Transverse colon (tissue), 4 donors: ENCODE results near the gene ATG9A. TPM values are rescaled to one million over a fixed set of nuclear protein-coding genes. Genes with fewer than 3 reads are reported as not detected.

Experiments used
- DNase-seq: peaks from one replicate; pipeline ENCODE4 v3.0.0-alpha.2; 2019
- H3K27ac ChIP-seq, 4 donors: fragments of 200-600 bp; sonication (generic); 2 replicates each; pipeline ENCODE4 v1.5.1; 2016 to 2018; ENCODE audit warnings: inconsistent platforms in 4 of 4
- H3K27me3 ChIP-seq: fragments of 200-600 bp; sonication (generic); 2 replicates; pipeline ENCODE4 v1.5.1; 2017; ENCODE audit warnings: inconsistent platforms
- H3K36me3 ChIP-seq, 4 donors: fragments of 200-600 bp; sonication (generic); 2 replicates each; pipeline ENCODE4 v1.5.1; 2017 to 2019; ENCODE audit warnings: inconsistent platforms in 4 of 4
- H3K4me1 ChIP-seq, 4 donors: fragments of 200-600 bp; sonication (generic); 2 replicates each; pipeline ENCODE4 v1.5.1; 2017 to 2020; ENCODE audit warnings: inconsistent platforms in 4 of 4
- H3K4me3 ChIP-seq, 4 donors: fragments of 200-600 bp; sonication (generic); 1 replicate in 1 of 4; 2 replicates in 3 of 4; pipeline versions ENCODE4 v1.5.1 to v1.6.1; 2017 to 2019; ENCODE audit warnings: inconsistent platforms in 4 of 4
- H3K9me3 ChIP-seq, 2 donors: fragments of 200-600 bp; sonication (generic); 2 replicates each; pipeline ENCODE4 v1.5.1; 2017 to 2019; ENCODE audit warnings: inconsistent platforms in 2 of 2
- EP300 ChIP-seq: sonication (generic); formaldehyde crosslinking; IDR thresholded peaks from one replicate; pipeline ENCODE4 v1.6.1; 2017; ENCODE audit warnings: antibody characterized with exemption, low read depth
- POLR2A ChIP-seq: fragments of 450-650 bp; IDR thresholded peaks from one replicate; pipeline ENCODE4 v1.6.1; 2016; ENCODE audit warnings: antibody characterized with exemption, mild to moderate bottlenecking, moderate library complexity
- POLR2AphosphoS5 ChIP-seq, 3 donors: sonication (generic); formaldehyde crosslinking; IDR thresholded peaks; one replicate each; pipeline ENCODE4 v1.6.1; 2016; ENCODE audit warnings: antibody characterized with exemption in 3 of 3
- WGBS, 2 donors: methylation state at CpG; one replicate each; pipeline ENCODE4 v1.1.5; 2018; ENCODE audit warnings: low coverage in 1 of 2; 5-methylcytosine and 5-hydroxymethylcytosine counted together
- in situ Hi-C, 4 donors: fragments of 200-750 bp; cut with MboI; loops; one replicate each; pipeline versions ENCODE4 v1.15.0 to v1.15.1; 2017; ENCODE audit warnings: low sequenced_read_pairs in 3 of 4, low pct_ligation_motif_present in 1 of 4, low pct_unique_long_range_greater_than_20kb in 1 of 4
- intact Hi-C: fragments of 100-400 bp; cut with DNase I; formaldehyde crosslinking; loops from one replicate; pipeline ENCODE4 v1.15.1; 2023; ENCODE audit warnings: low total_unique reads
- total RNA-seq, 4 donors: library from RNA; depleted of rRNA; stranded (reverse); fragments of >200 nt; gene quantifications; one replicate each; pipeline ENCODE4 v1.1.0, GENCODE V29; 2016
- TF ChIP-seq, protein P1 (sequence below), 5 experiments: fragments of 200-600 bp in 3 of 5; fragments of 450-650 bp in 2 of 5; sonication (generic) in 3 of 5; IDR thresholded peaks; 1 replicate in 2 of 5; 2 replicates in 3 of 5; pipeline ENCODE4 v1.5.1; 2016 to 2017; ENCODE audit warnings: antibody characterized with exemption in 5 of 5, inconsistent platforms in 3 of 5, mild to moderate bottlenecking in 2 of 5, moderate library complexity in 1 of 5

The ATG9A gene
- total RNA-seq, 4 donors from 2014 or later, result 73.2 to 243 (median 82.7) TPM

DNA sequence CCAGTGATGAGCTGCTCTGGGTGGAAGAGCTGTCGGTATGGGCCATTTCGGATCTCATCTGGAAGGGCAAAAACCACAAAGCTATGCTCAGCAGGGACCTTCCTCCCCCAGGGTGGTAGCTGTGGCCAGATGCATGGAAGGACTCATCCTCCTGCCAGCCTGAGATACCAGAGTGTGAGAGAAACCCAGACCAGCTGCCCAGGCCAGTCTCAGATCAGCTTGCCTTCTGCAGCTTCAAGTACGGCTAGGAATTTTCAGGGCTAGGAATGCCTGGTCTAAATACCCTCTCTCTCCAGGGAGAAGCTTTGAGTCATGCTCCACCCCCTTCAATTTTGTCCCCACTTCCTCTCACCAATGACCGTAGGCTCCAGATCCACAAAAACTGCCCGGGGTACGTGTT lies 22.2 kb upstream of the ATG9A start:
- DNase-seq, result no peak
- H3K27me3 ChIP-seq, result no peaks in the 10 kb centered on the region
- peak overlapping the region in 1 of 4 donors; percentile 72 for H3K4me3 ChIP-seq
- peaks cover 40 to 73% (median 68%) of the 10 kb centered on the region in 4 donors for H3K4me1 ChIP-seq
- peak overlapping the region; percentile 94 to 97 (median 94) for H3K27ac ChIP-seq
- no peak for TF ChIP-seq POLR2AphosphoS5 (IDR thresholded peaks at IDR 0.05)
- no peak for TF ChIP-seq POLR2A
- TF ChIP-seq, protein P1, sequence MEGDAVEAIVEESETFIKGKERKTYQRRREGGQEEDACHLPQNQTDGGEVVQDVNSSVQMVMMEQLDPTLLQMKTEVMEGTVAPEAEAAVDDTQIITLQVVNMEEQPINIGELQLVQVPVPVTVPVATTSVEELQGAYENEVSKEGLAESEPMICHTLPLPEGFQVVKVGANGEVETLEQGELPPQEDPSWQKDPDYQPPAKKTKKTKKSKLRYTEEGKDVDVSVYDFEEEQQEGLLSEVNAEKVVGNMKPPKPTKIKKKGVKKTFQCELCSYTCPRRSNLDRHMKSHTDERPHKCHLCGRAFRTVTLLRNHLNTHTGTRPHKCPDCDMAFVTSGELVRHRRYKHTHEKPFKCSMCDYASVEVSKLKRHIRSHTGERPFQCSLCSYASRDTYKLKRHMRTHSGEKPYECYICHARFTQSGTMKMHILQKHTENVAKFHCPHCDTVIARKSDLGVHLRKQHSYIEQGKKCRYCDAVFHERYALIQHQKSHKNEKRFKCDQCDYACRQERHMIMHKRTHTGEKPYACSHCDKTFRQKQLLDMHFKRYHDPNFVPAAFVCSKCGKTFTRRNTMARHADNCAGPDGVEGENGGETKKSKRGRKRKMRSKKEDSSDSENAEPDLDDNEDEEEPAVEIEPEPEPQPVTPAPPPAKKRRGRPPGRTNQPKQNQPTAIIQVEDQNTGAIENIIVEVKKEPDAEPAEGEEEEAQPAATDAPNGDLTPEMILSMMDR (IDR thresholded peaks at IDR 0.05), result no peak
- no peak for TF ChIP-seq EP300
- in situ Hi-C loops (no loop called here), intact Hi-C loops (no loop called here)
- H3K9me3 ChIP-seq, result no peaks in the 10 kb centered on the region
- H3K36me3 ChIP-seq, result no peaks in the 10 kb centered on the region
- 78% methylated on average over 6 of the region's 6 CpGs; no CpG with 5 or more reads in 1 of the 2 donors for WGBS, 2 donors

DNA sequence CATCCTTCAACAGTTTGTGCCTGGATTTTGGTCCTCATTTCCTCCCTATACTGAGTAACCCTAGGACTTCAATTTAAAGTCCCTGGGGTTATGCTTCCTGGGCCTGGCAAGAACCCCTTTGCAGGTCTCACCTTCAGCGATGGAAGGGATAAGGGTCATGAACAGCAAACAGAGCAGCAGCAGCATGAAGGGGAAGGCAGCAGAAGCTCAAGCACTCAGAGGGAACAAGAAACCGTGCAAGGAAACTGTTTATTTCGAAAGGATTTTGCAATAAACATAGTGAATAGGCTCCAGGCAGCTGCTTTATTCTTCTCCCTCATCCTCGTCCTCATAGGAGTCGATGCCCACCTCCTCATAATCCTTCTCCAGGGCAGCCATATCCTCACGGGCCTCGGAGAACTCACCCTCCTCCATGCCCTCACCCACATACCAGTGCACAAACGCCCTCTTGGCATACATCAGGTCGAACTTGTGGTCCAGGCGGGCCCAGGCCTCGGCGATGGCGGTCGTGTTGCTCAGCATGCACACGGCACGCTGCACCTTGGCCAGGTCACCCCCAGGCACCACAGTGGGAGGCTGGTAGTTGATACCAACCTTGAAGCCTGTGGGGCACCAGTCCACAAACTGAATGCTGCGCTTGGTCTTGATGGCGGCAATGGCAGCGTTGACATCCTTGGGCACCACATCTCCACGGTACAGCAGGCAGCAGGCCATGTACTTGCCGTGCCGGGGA lies 20.8 kb upstream of the ATG9A start:
- Histone ChIP-seq H3K9me3 (no peaks in the 10 kb centered on the region), H3K27me3 (no peaks in the 10 kb centered on the region), H3K4me1 (peaks cover 42 to 83% (median 77%) of the 10 kb centered on the region in 4 donors), H3K4me3 (peak overlapping the region in 2 of 4 donors; percentile 2 to 31), H3K27ac (peak overlapping the region; percentile 94 to 97 (median 94)), H3K36me3 (no peaks in the 10 kb centered on the region)
- DNase-seq, result no peak
- TF ChIP-seq, protein P1 (IDR thresholded peaks at IDR 0.05), result no peak
- TF ChIP-seq POLR2A, result no peak
- no peak for TF ChIP-seq EP300
- TF ChIP-seq POLR2AphosphoS5 (IDR thresholded peaks at IDR 0.05), result no peak
- intact Hi-C loops (no loop called here), in situ Hi-C loops (no loop called here)
- 67% methylated on average over 22 of the region's 22 CpGs; no CpG with 5 or more reads in 1 of the 2 donors for WGBS, 2 donors

DNA sequence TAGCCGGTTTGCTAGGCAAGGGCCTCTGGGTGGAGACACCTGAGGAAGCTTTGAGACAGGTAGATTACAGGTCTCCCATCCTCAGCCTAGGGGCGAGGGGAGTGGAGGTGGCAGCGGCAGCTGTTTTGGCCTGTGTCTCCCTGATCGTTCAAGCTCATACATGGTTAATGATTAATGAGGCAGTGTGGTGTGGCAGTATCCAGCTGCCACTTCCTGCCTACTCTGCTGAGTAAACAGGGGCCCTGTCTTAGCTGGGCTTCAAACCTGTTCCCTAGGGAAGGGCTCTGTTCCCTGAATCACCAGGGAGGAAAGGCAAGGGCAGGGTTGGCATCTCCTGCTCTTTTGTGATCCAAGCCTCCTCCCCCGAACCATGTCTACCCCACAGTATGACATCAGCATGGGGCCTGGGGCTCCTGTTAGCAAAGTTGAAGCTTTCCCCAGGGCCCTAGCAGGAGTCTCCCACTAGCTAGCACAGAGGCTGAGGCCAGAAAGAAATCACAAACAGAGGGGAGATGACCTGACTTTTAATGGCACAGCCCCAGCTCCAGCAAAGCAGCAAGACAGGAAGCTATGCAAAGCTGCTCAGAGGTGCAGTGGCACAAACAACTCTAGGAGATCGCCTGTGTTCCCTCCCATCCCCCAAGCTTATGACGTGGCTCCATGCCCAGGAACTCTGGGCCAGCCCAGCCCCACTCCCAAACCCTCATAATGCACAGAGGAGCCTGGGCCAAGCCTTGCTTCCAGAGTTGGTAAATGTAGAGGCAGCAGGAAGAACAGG lies 20.0 kb upstream of the ATG9A start:
- intact Hi-C loops, result loop anchor here (10.0 kb wide), 1 partner anchor 1615 kb away; no protein-coding TSS in a partner anchor
- no peaks in the 10 kb centered on the region for H3K36me3 ChIP-seq
- H3K4me3 ChIP-seq, result peak overlapping the region in 2 of 4 donors; percentile 2 to 31
- peaks cover 47 to 85% (median 77%) of the 10 kb centered on the region in 4 donors for H3K4me1 ChIP-seq
- no peaks in the 10 kb centered on the region for H3K27me3 ChIP-seq
- in situ Hi-C loops, result no loop called here
- TF ChIP-seq POLR2A (peak; percentile 74), POLR2AphosphoS5 (IDR thresholded peaks at IDR 0.05) (peak; percentile 67 to 89 (median 86)), EP300 (no peak)
- TF ChIP-seq, protein P1 (IDR thresholded peaks at IDR 0.05), result no peak
- DNase-seq, result peak; percentile 94
- peak overlapping the region; percentile 94 to 97 (median 94) for H3K27ac ChIP-seq
- WGBS, 2 donors, result 13% methylated on average over 7 of the region's 7 CpGs; no CpG with 5 or more reads in 1 of the 2 donors
- H3K9me3 ChIP-seq, result no peaks in the 10 kb centered on the region

DNA sequence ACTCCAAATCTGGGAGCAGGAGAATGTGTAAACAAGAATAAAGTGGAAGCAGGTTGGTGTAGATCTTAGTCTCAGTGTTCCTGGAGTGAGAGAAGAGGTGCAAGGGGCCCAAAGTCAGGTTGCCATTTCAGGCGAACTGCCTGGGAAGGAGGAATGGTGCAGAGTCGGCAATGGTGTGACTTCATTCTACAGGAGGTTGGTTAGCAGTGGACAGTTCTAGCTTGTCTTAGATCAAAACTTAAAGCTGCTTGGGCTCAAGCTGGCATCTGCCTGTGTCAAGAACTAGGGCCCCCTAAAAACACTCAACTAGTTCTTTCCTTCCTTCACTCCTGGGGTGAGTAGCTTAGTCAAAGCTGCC lies 19.4 kb upstream of the ATG9A start:
- no peaks in the 10 kb centered on the region for H3K36me3 ChIP-seq
- in situ Hi-C loops (no loop called here), intact Hi-C loops (loop anchor here (10.0 kb wide), 1 partner anchor 1614 kb away; no protein-coding TSS in a partner anchor)
- H3K27me3 ChIP-seq, result no peaks in the 10 kb centered on the region
- H3K4me3 ChIP-seq, result peak overlapping the region in 1 of 4 donors; percentile 31
- no peak for DNase-seq
- TF ChIP-seq, protein P1 (IDR thresholded peaks at IDR 0.05), result no peak
- TF ChIP-seq POLR2A (no peak), EP300 (no peak), POLR2AphosphoS5 (IDR thresholded peaks at IDR 0.05) (no peak)
- H3K9me3 ChIP-seq, result no peaks in the 10 kb centered on the region
- peak overlapping the region; percentile 94 to 97 (median 94) for H3K27ac ChIP-seq
- peaks cover 47 to 79% (median 75%) of the 10 kb centered on the region in 4 donors for H3K4me1 ChIP-seq
- 30 to 59% methylated on average over 2 of the region's 2 CpGs for WGBS, 2 donors
